ENCODE data around the gene CCDC63.

CCDC63 gene

GRCh38 chr12:110846615-110847566 lies at the start of gene CCDC63:
Gene CCDC63, plus strand, starts transcription at chr12:110846987. Its CDS starts 5,968 bp downstream, at chr12:110852955.
- peak within 1 kb of the TSS; percentile 3 for H3K4me3 ChIP-seq (ENCODE audit: low read length)
- TF ChIP-seq CTCF (IDR thresholded peaks at IDR 0.05; ENCODE audit: insufficient read depth, low read depth, low read length, missing control alignments) = peak; percentile 32
- peak; percentile 47 for DNase-seq (ENCODE audit: low read depth)

DNA sequence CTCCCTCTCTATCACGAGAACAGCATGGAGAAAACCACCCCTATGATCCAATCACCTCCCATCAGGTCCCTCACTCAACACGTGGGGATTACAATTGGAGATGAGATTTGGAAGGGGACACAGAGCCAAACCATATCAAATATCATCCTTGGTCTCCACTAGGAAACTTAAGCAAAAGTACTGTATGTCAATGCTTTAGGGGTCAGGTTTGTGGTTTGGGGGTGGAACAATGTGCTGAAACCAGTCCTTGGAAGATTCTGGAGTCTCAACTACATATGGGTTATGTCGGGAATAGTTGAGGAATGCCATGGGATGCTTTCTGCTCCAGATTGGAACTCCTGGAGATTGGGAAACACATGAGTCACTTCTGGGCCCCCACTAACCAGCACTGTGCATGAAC lies 48.3 kb upstream of the CCDC63 start:
- H3K4me3 ChIP-seq (ENCODE audit: low read length) = no peak overlapping the region
- no peak for DNase-seq (ENCODE audit: low read depth)

DNA sequence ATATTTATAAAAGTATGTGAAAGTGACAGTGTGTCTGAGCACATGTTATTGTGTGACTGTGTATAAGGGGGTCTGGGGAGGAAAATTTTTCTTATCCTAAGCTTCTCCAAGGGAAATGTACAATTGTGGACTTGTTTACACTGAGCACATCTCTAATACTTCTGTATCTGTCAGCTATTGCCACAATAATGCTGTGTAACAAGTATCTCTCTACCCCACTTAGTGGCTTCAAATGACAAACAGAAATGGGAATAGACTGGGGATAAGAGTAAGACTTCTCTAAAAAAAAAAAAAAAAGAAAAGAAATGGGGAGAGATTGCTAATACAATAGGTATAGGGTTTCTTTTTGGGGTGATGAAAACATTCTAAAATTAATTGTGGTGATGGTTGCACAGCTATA lies 44.3 kb upstream of the CCDC63 start:
- DNase-seq (ENCODE audit: low read depth) = no peak
- no peak for TF ChIP-seq CTCF (IDR thresholded peaks at IDR 0.05; ENCODE audit: insufficient read depth, low read depth, low read length, missing control alignments)
- no peak overlapping the region for H3K4me3 ChIP-seq (ENCODE audit: low read length)

More for the DNA sequence above, 48.3 kb upstream of the CCDC63 start:
- no peak for TF ChIP-seq CTCF (IDR thresholded peaks at IDR 0.05; ENCODE audit: insufficient read depth, low read depth, low read length, missing control alignments)

DNA sequence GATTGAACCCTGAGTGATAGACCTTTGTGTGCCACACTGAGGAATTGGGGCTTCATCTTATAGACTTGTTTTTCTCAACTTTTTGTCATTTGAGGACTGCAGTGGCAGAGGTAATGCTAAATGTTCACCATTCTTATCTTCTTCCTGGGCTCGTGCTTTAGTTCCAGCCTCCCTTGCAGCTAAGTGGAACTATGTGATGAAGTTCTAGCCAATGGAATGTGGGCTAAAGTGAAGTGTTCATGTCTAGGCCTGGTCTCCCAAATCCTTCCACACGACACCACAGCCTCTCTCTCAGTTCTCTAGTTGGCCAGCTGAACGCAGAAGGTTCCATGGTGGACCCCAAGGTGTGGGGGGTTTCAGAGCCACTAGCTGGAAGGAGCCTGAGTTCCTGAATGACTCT lies 42.4 kb upstream of the CCDC63 start:
- TF ChIP-seq CTCF (IDR thresholded peaks at IDR 0.05; ENCODE audit: insufficient read depth, low read depth, low read length, missing control alignments) = no peak
- no peak overlapping the region for H3K4me3 ChIP-seq (ENCODE audit: low read length)
- no peak for DNase-seq (ENCODE audit: low read depth)

DNA sequence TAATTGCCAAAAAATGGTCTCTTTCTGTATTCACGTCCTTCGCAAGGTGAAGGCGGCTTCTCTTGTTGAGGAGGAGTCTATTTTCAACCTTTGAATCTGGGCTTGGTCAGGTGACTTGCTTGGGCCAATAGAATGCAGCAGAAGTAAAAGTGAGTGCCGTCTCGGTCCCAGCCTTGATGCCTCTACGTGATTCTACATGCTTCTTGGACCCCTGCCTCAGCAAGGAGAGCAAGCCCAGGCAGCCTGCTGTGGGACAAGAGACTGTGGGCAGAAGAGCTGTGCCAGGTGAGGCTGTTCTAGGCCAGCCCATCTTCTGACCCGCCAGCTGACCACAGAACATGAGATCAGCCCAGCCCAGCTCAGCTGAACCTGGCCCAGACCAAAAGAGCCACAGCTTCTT lies 39.1 kb upstream of the CCDC63 start:
- no peak overlapping the region for H3K4me3 ChIP-seq (ENCODE audit: low read length)
- DNase-seq (ENCODE audit: low read depth) = peak; percentile 37
- TF ChIP-seq CTCF (IDR thresholded peaks at IDR 0.05; ENCODE audit: insufficient read depth, low read depth, low read length, missing control alignments) = no peak

DNA sequence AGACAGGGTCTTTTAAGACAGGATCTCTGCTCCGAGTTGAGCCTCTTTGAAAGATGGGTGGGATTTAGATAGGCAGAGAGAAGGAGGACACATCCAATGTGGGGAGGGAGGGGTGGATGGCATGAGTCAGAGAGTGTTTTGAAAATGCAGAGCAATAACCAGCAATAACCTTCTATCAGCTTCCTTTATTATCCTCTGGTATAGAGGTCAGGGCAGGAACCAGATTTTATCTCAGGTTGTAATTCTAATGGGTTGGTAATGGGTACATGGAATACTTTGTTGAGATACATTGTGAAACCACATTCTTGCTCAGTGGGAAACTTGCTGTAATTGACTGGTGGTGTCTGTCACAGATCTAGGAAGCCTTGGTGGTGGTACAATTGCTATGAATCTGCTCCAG lies 37.6 kb upstream of the CCDC63 start:
- no peak for TF ChIP-seq CTCF (IDR thresholded peaks at IDR 0.05; ENCODE audit: insufficient read depth, low read depth, low read length, missing control alignments)
- H3K4me3 ChIP-seq (ENCODE audit: low read length) = no peak overlapping the region
- no peak for DNase-seq (ENCODE audit: low read depth)

Data from epithelial cell of esophagus (primary cell).